Stimulated activated CD8-positive, alpha-beta memory T cell treated with anti-CD3 and anti-CD28 coated beads, Interleukin-7, amount 100 ng/mL, for 24 hours (primary cell): ENCODE measurements around the gene TTPAL.

Experiments
- DNase-seq: peaks from one replicate; pipeline ENCODE4 v3.0.0-alpha.2; 2020; ENCODE audit warnings: low read depth

The TTPAL gene

GRCh38 chr20:44475694-44476560, at the start of gene TTPAL:
Gene TTPAL (plus strand): TSS chr20:44475874. CDS start chr20:44480000, 4,126 bp downstream.
- DNase-seq = peak; percentile 75

- DNase-seq = no peak
Observed at GRCh38 chr20:44425923-44426322, 49.8 kb upstream of the TTPAL start.

GRCh38 chr20:44426879-44427790, 48.5 kb upstream of the TTPAL start:
- no peak for DNase-seq

- DNase-seq = no peak
Observed at GRCh38 chr20:44427804-44428173, 47.9 kb upstream of the TTPAL start.

GRCh38 chr20:44428174-44429016, 47.3 kb upstream of the TTPAL start:
- DNase-seq = no peak

- DNase-seq = no peak
Observed at GRCh38 chr20:44429017-44429339, 46.7 kb upstream of the TTPAL start.

GRCh38 chr20:44429419-44430269, 46.0 kb upstream of the TTPAL start:
- DNase-seq = no peak

GRCh38 chr20:44430270-44431065, 45.2 kb upstream of the TTPAL start:
- no peak for DNase-seq

- no peak for DNase-seq
Observed at GRCh38 chr20:44431118-44431501, 44.6 kb upstream of the TTPAL start.

GRCh38 chr20:44431502-44432234, 44.0 kb upstream of the TTPAL start:
- no peak for DNase-seq

- DNase-seq = no peak
Observed at GRCh38 chr20:44432618-44433577, 42.8 kb upstream of the TTPAL start.

- DNase-seq = no peak
Observed at GRCh38 chr20:44433751-44434538, 41.7 kb upstream of the TTPAL start.

- no peak for DNase-seq
Observed at GRCh38 chr20:44435630-44436335, 39.9 kb upstream of the TTPAL start.

- no peak for DNase-seq
Observed at GRCh38 chr20:44436393-44436792, 39.3 kb upstream of the TTPAL start.

GRCh38 chr20:44437497-44437896, 38.2 kb upstream of the TTPAL start:
- no peak for DNase-seq

- no peak for DNase-seq
Observed at GRCh38 chr20:44438782-44439181, 36.9 kb upstream of the TTPAL start.

- no peak for DNase-seq
Observed at GRCh38 chr20:44439318-44439717, 36.4 kb upstream of the TTPAL start.
